Gastrocnemius medialis (tissue), 4 donors: ENCODE data around the gene CERS6.

ENCODE experiments used
- CTCF ChIP-seq, 5 experiments: fragments of 450-650 bp in 3 of 5; fragments of 200-600 bp in 2 of 5; sonication (generic) in 2 of 5; IDR thresholded peaks in 4 of 5; conservative IDR thresholded peaks in 1 of 5; 1 replicate in 4 of 5; 2 replicates in 1 of 5; pipeline ENCODE4 v1.5.1; 2016 to 2019; ENCODE audit warnings: antibody characterized with exemption in 5 of 5, mild to moderate bottlenecking in 3 of 5, moderate library complexity in 3 of 5
- POLR2A ChIP-seq, 2 donors: fragments of 450-650 bp; IDR thresholded peaks; one replicate each; pipeline ENCODE4 v1.6.1; 2017; ENCODE audit warnings: antibody characterized with exemption in 2 of 2, mild to moderate bottlenecking in 2 of 2, moderate library complexity in 2 of 2

- no peak for TF ChIP-seq CTCF (IDR thresholded peaks at IDR 0.05 in 4 of 5, conservative IDR thresholded peaks at IDR 0.05 in 1 of 5)
- no peak for TF ChIP-seq POLR2A (IDR thresholded peaks at IDR 0.05)
Observed at GRCh38 chr2:168450732-168451131, 5.3 kb upstream of the CERS6 start.
